ENCODE results near the gene MDM2. TPM values are rescaled to one million over a fixed set of nuclear protein-coding genes. Genes with fewer than 3 reads are reported as not detected.

The MDM2 gene
- polyA plus RNA-seq, 2 of the 4 experiments (the other 2 are of a cell fraction), result 40.3 to 96.4 TPM

DNA sequence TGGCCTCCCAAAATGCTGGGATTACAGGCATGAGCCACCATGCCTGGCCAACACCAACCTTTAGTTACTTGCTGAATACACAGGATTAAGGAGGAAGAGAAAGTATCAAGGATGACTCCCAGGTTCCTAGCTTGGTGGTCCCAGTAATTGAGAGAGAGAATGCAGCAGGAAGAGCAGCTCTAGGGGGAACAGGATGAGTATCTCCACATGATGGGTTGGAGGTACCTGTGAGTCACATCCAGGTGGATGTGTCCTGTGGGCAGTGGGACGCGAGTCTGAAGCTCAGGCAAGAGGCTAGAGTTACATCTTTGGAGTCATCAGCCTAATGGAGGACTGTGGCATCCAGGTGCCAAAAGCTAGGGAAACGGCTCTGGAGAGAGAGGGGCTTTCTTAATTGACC is 47.1 kb downstream of the MDM2 start:
- ATAC-seq, result 0 out of 6 replicates have a peak, but pooled peaks of 1 of the 2 experiments have one; percentile 16
- 77% methylated on average over 3 of the region's 3 CpGs for WGBS (ENCODE audit: missing lambda C conversion rate)
- CTCF ChIA-PET, result interaction anchor here (0.9 to 1.5 kb wide), 3 partner anchors 10 to 25 kb away, joined by 3 to 6 read pairs (median 4); no protein-coding TSS in a partner anchor

GRCh38 chr12:68855771-68856170 is 47.8 kb downstream of the MDM2 start:
- WGBS (ENCODE audit: missing lambda C conversion rate), result 92% methylated on average over 8 of the region's 8 CpGs
- H3K4me1 ChIP-seq, result no peaks in the 10 kb centered on the region
- peak; percentile 18 for FAIRE-seq
- no peak overlapping the region for H3K27ac ChIP-seq
- no peak for TF ChIP-seq KDM5A (IDR thresholded peaks at IDR 0.05)
- no peak for TF ChIP-seq JUN (IDR thresholded peaks at IDR 0.05)
- no peak for TF ChIP-seq KDM1A (IDR thresholded peaks at IDR 0.05; ENCODE audit: low read depth)
- TF ChIP-seq GATA3 (IDR thresholded peaks at IDR 0.05; ENCODE audit: borderline replicate concordance), result no peak
- TF ChIP-seq, protein P1, sequence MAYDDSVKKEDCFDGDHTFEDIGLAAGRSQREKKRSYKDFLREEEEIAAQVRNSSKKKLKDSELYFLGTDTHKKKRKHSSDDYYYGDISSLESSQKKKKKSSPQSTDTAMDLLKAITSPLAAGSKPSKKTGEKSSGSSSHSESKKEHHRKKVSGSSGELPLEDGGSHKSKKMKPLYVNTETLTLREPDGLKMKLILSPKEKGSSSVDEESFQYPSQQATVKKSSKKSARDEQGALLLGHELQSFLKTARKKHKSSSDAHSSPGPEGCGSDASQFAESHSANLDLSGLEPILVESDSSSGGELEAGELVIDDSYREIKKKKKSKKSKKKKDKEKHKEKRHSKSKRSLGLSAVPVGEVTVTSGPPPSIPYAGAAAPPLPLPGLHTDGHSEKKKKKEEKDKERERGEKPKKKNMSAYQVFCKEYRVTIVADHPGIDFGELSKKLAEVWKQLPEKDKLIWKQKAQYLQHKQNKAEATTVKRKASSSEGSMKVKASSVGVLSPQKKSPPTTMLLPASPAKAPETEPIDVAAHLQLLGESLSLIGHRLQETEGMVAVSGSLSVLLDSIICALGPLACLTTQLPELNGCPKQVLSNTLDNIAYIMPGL (CRISPR knock-in tag; IDR thresholded peaks at IDR 0.05; ENCODE audit: borderline replicate concordance), result no peak
- TF ChIP-seq FOSL2 (IDR thresholded peaks at IDR 0.05), result no peak
- no peak for TF ChIP-seq FOSL2 (CRISPR knock-in tag; IDR thresholded peaks at IDR 0.05)
- no peak for TF ChIP-seq FOSB (CRISPR knock-in tag; IDR thresholded peaks at IDR 0.05)
- TF ChIP-seq, protein P2, sequence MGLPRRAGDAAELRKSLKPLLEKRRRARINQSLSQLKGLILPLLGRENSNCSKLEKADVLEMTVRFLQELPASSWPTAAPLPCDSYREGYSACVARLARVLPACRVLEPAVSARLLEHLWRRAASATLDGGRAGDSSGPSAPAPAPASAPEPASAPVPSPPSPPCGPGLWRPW (IDR thresholded peaks at IDR 0.05), result no peak
- no peak for TF ChIP-seq NR3C1 (IDR thresholded peaks at IDR 0.05)
- TF ChIP-seq EHF (CRISPR knock-in tag; IDR thresholded peaks at IDR 0.05), result no peak
- TF ChIP-seq NFE2L2 (conservative IDR thresholded peaks at IDR 0.05; ENCODE audit: low read length), result no peak
- TF ChIP-seq HOXB13 (CRISPR knock-in tag; IDR thresholded peaks at IDR 0.05; ENCODE audit: low read depth), result no peak
- no peak overlapping the region for H3K4me2 ChIP-seq
- H3K4me3 ChIP-seq, result no peak overlapping the region
- no peak for DNase-seq (ENCODE audit: low read depth in 1 of 2, low spot score in 1 of 2)
- no peaks in the 10 kb centered on the region for H3K9me3 ChIP-seq
- CTCF ChIA-PET, result interaction anchor here (0.9 to 1.5 kb wide), 2 partner anchors 11 to 25 kb away, joined by 3 to 4 read pairs; no protein-coding TSS in a partner anchor
- no peak for ATAC-seq
- POLR2A ChIA-PET, result no interaction called here

More for the DNA sequence above, 47.1 kb downstream of the MDM2 start:
- no peak overlapping the region for H3K4me3 ChIP-seq
- TF ChIP-seq HOXA7 (CRISPR knock-in tag; IDR thresholded peaks at IDR 0.05), result no peak
- no peak for TF ChIP-seq HOXB5 (CRISPR knock-in tag; IDR thresholded peaks at IDR 0.05)
- TF ChIP-seq TP53 (CRISPR knock-in tag; IDR thresholded peaks at IDR 0.05), result no peak
- TF ChIP-seq CBX8 (IDR thresholded peaks at IDR 0.05), result no peak
- no peak for TF ChIP-seq RFX5 (IDR thresholded peaks at IDR 0.05)
- TF ChIP-seq RCOR1 (IDR thresholded peaks at IDR 0.05; ENCODE audit: low read depth, low read length), result no peak
- TF ChIP-seq, protein P3, sequence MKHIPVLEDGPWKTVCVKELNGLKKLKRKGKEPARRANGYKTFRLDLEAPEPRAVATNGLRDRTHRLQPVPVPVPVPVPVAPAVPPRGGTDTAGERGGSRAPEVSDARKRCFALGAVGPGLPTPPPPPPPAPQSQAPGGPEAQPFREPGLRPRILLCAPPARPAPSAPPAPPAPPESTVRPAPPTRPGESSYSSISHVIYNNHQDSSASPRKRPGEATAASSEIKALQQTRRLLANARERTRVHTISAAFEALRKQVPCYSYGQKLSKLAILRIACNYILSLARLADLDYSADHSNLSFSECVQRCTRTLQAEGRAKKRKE (CRISPR knock-in tag; IDR thresholded peaks at IDR 0.05; ENCODE audit: low read depth), result no peak
- FAIRE-seq (no peak), DNase-seq (ENCODE audit: low read depth in 1 of 2, low spot score in 1 of 2) (no peak)
- H3K4me1 ChIP-seq, result no peaks in the 10 kb centered on the region; the same call in 2 of the 3 replicates
- POLR2A ChIA-PET, result no interaction called here
- H3K4me2 ChIP-seq, result no peak overlapping the region
- no peak overlapping the region for H3K27ac ChIP-seq
- H3K9me3 ChIP-seq, result no peaks in the 10 kb centered on the region

DNA sequence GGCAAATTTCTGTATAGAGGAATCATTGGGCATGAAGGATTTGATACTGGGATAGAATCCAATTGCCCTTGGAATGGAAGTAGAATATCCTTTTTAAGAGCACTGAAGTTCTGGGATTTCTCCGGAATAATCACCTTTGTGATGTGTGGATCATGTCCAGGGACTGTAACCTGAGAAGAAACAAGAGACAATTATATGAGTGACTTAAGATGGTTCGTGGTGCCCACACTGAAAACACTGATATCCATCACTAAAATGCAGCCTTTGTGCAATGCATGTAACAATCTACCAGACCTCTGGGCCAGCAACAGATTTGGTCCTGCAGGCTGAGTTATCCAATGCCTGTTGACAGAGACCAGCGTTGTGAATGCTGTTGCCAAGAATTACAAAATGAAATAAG is 48.5 kb downstream of the MDM2 start:
- Histone ChIP-seq H3K9me3 (no peaks in the 10 kb centered on the region), H3K4me2 (no peak overlapping the region), H3K27ac (no peak overlapping the region), H3K4me3 (no peak overlapping the region), H3K4me1 (no peaks in the 10 kb centered on the region)
- ChIA-PET CTCF (interaction anchor here (1.2 kb wide), 1 partner anchor 300 kb away, joined by 3 read pairs; no protein-coding TSS in a partner anchor), POLR2A (no interaction called here)
- WGBS (ENCODE audit: missing lambda C conversion rate), result 52% methylated on average over 3 of the region's 3 CpGs
- ATAC-seq (no peak), DNase-seq (ENCODE audit: low read depth in 1 of 2, low spot score in 1 of 2) (no peak), FAIRE-seq (no peak)
- no peak for TF ChIP-seq SREBF2 (IDR thresholded peaks at IDR 0.05)
- TF ChIP-seq JUN (IDR thresholded peaks at IDR 0.05), result no peak
- TF ChIP-seq PHF8 (IDR thresholded peaks at IDR 0.05; ENCODE audit: borderline replicate concordance, low read depth), result no peak
- TF ChIP-seq HDAC2 (IDR thresholded peaks at IDR 0.05), result no peak
- TF ChIP-seq CEBPB (IDR thresholded peaks at IDR 0.05), result no peak
- no peak for TF ChIP-seq CHD4 (IDR thresholded peaks at IDR 0.05; ENCODE audit: borderline replicate concordance)
- TF ChIP-seq RFX5 (IDR thresholded peaks at IDR 0.05), result no peak
- no peak for TF ChIP-seq RNF2 (IDR thresholded peaks at IDR 0.05; ENCODE audit: borderline replicate concordance, low read depth)
- no peak for TF ChIP-seq FOXS1 (CRISPR knock-in tag; IDR thresholded peaks at IDR 0.05)
- no peak for TF ChIP-seq POLR2AphosphoS2 (conservative IDR thresholded peaks at IDR 0.05; ENCODE audit: low read length)
- no peak for TF ChIP-seq MAZ (IDR thresholded peaks at IDR 0.05; ENCODE audit: borderline replicate concordance, low read depth, low read length)
- no peak for TF ChIP-seq BHLHE40 (IDR thresholded peaks at IDR 0.05; ENCODE audit: low read depth, low read length)
- TF ChIP-seq USF2 (IDR thresholded peaks at IDR 0.05), result no peak
- TF ChIP-seq ZC3H11A (IDR thresholded peaks at IDR 0.05), result no peak
